Fibroblast of villous mesenchyme (primary cell): ENCODE results near the gene AUTS2. TPM values are rescaled to one million over a fixed set of nuclear protein-coding genes. Genes with fewer than 3 reads are reported as not detected.

ENCODE experiments used
- DNase-seq: peaks from one replicate; pipeline ENCODE4 v3.0.0-alpha.2; 2010; ENCODE audit warnings: low read depth
- H3K4me3 ChIP-seq: 2 replicates; pipeline ENCODE4 v1.5.1; 2011; ENCODE audit warnings: low read depth, mild to moderate bottlenecking, low read length
- CTCF ChIP-seq: IDR thresholded peaks from 2 replicates; pipeline ENCODE4 v1.5.1; 2012; ENCODE audit warnings: low read depth, mild to moderate bottlenecking, low read length; ENCODE audit not compliant: insufficient read depth
- total RNA-seq: library from RNA; depleted of rRNA; stranded (reverse); fragments of >200 nt; gene quantifications from 2 replicates; pipeline ENCODE4 v1.2.3, GENCODE V29; 2012

Gene AUTS2
- total RNA-seq, 1 donor, result 3.9 TPM

- DNase-seq, result no peak
- TF ChIP-seq CTCF, result no peak
Measured at GRCh38 chr7:70131817-70132216, 533.5 kb downstream of the AUTS2 start.

GRCh38 chr7:70132226-70132851, 534.1 kb downstream of the AUTS2 start:
- no peak for TF ChIP-seq CTCF
- no peak for DNase-seq

More at GRCh38 chr7:70131817-70132216, 533.5 kb downstream of the AUTS2 start:
- H3K4me3 ChIP-seq, result no peak overlapping the region

GRCh38 chr7:70132852-70133690, 534.8 kb downstream of the AUTS2 start:
- no peak for TF ChIP-seq CTCF
- DNase-seq, result no peak

More at GRCh38 chr7:70132226-70132851, 534.1 kb downstream of the AUTS2 start:
- H3K4me3 ChIP-seq, result no peak overlapping the region

GRCh38 chr7:70134029-70134770, 535.9 kb downstream of the AUTS2 start:
- no peak for TF ChIP-seq CTCF
- no peak overlapping the region for H3K4me3 ChIP-seq
- DNase-seq, result no peak

More at GRCh38 chr7:70132852-70133690, 534.8 kb downstream of the AUTS2 start:
- H3K4me3 ChIP-seq, result no peak overlapping the region

- no peak overlapping the region for H3K4me3 ChIP-seq
- no peak for DNase-seq
- no peak for TF ChIP-seq CTCF
Measured at GRCh38 chr7:70135656-70136055, 537.4 kb downstream of the AUTS2 start.

- TF ChIP-seq CTCF, result no peak
- DNase-seq, result no peak
- H3K4me3 ChIP-seq, result no peak overlapping the region
Measured at GRCh38 chr7:70137126-70137525, 538.9 kb downstream of the AUTS2 start.
